GM21381 (cell line): Measurements from ENCODE around the gene TACC2.
"Not testable (repeated sequence)": the region's sequence is repeated elsewhere in the genome, so short reads cannot be mapped to it uniquely, and the experiment has no call there.

Experiments used
- ATAC-seq: cut with Tn5 transposase; IDR thresholded peaks from one replicate; pipeline ENCODE4 v1.9.1; 2021; ENCODE audit warnings: mild to moderate bottlenecking, moderate library complexity; ENCODE audit not compliant: unreplicated experiment

Gene TACC2

GRCh38 chr10:121988361-121989324 lies at the start of gene TACC2:
TSS of gene TACC2 (plus strand) at chr10:121989163. CDS start at chr10:122021982, 32,819 bp downstream.
- ATAC-seq = no peak

GRCh38 chr10:121941532-121941931 lies 47.4 kb upstream of the TACC2 start:
- ATAC-seq = no peak

GRCh38 chr10:121942749-121943416 lies 46.1 kb upstream of the TACC2 start:
- no peak for ATAC-seq

GRCh38 chr10:121947343-121948330 lies 41.3 kb upstream of the TACC2 start:
- no peak for ATAC-seq

GRCh38 chr10:121949049-121949448 lies 39.9 kb upstream of the TACC2 start:
- no peak for ATAC-seq

GRCh38 chr10:121949451-121949850 lies 39.5 kb upstream of the TACC2 start:
- no peak for ATAC-seq

GRCh38 chr10:121952226-121952625 lies 36.7 kb upstream of the TACC2 start:
- no peak for ATAC-seq

GRCh38 chr10:121956111-121957061 lies 32.6 kb upstream of the TACC2 start:
- ATAC-seq = no peak

GRCh38 chr10:121959671-121960070 lies 29.3 kb upstream of the TACC2 start:
- no peak for ATAC-seq

- ATAC-seq = no peak
These were observed 27.5 kb upstream of the TACC2 start for GRCh38 chr10:121961456-121961855.

GRCh38 chr10:121965996-121966395 lies 23.0 kb upstream of the TACC2 start:
- no peak for ATAC-seq

GRCh38 chr10:121969086-121969485 lies 19.9 kb upstream of the TACC2 start:
- ATAC-seq = not testable (repeated sequence)

- peak; percentile 19 for ATAC-seq
These were observed 14.9 kb upstream of the TACC2 start for GRCh38 chr10:121974019-121974534.

- peak; percentile 82 for ATAC-seq
These were observed 14.2 kb upstream of the TACC2 start, which contains the start of gene NSMCE4A for GRCh38 chr10:121974535-121975294. TSS of gene NSMCE4A (minus strand) at chr10:121975217. CDS start at chr10:121975165, 52 bp downstream.

- peak; percentile 6 for ATAC-seq
These were observed 13.5 kb upstream of the TACC2 start for GRCh38 chr10:121975295-121976086.

GRCh38 chr10:121976607-121977006 lies 12.4 kb upstream of the TACC2 start:
- ATAC-seq = no peak

- ATAC-seq = no peak
These were observed 10.5 kb upstream of the TACC2 start for GRCh38 chr10:121978511-121978910.

GRCh38 chr10:121981346-121981745 lies 7.6 kb upstream of the TACC2 start:
- no peak for ATAC-seq
